Measurements from ENCODE around the gene LMF2. TPM values are rescaled to one million over a fixed set of nuclear protein-coding genes. Genes with fewer than 3 reads are reported as not detected.

Gene LMF2
- total and polyA plus RNA-seq, 2 of the 8 experiments (the other 6 are each of a cell fraction or from before 2014, with no cell fraction given): 34.3 to 62.9 TPM

- TF ChIP-seq ATF2 (IDR thresholded peaks at IDR 0.05; ENCODE audit: low read length) (no peak), MAFK (IDR thresholded peaks at IDR 0.05; ENCODE audit: low read depth, low read length) (no peak), CREB1 (IDR thresholded peaks at IDR 0.05) (no peak), CBX8 (IDR thresholded peaks at IDR 0.05; ENCODE audit: borderline replicate concordance, low read depth, low read length) (no peak)
Observed at GRCh38 chr22:50461536-50461935, 46.0 kb downstream of the LMF2 start (continued).

All from H1 (cell line).